Ovary (tissue), 9 donors: ENCODE data around the gene IFT81. TPM values are rescaled to one million over a fixed set of nuclear protein-coding genes. Genes with fewer than 3 reads are reported as not detected.
"Not testable (repeated sequence)": the region's sequence is repeated elsewhere in the genome, so short reads cannot be mapped to it uniquely, and the experiment has no call there.

ENCODE experiments used
- DNase-seq, 5 donors: peaks; one replicate each; pipeline ENCODE4 v3.0.0-alpha.2; 2019 to 2020
- H3K27ac ChIP-seq, 2 donors: fragments of 200-600 bp; one replicate each; pipeline versions ENCODE4 v1.5.1 to v1.8.0; 2019 to 2022
- H3K27me3 ChIP-seq: fragments of 200-600 bp; one replicate; pipeline ENCODE4 v1.8.0; 2022
- H3K36me3 ChIP-seq: fragments of 200-600 bp; sonication (generic); one replicate; pipeline ENCODE4 v1.5.1; 2019
- H3K4me1 ChIP-seq: one replicate; pipeline ENCODE4 v1.8.1; 2013; ENCODE audit warnings: mild to moderate bottlenecking, moderate library complexity; ENCODE audit not compliant: insufficient read depth
- H3K4me3 ChIP-seq: fragments of 200-600 bp; sonication (generic); one replicate; pipeline ENCODE4 v1.5.1; 2017
- H3K9me3 ChIP-seq, 2 donors: fragments of 200-600 bp in 1 of 2; sonication (generic) in 1 of 2; one replicate each; pipeline versions ENCODE4 v1.5.1 to v1.8.1; 2013 to 2019; ENCODE audit warnings: mild to moderate bottlenecking in 1 of 2, moderate library complexity in 1 of 2
- CTCF ChIP-seq, 3 donors: fragments of 450-650 bp in 2 of 3; fragments of 200-600 bp in 1 of 3; IDR thresholded peaks; one replicate each; pipeline versions ENCODE4 v1.5.1 to v1.8.0; 2016 to 2022; ENCODE audit warnings: antibody characterized with exemption in 3 of 3, mild to moderate bottlenecking in 1 of 3
- EP300 ChIP-seq: sonication (generic); formaldehyde crosslinking; IDR thresholded peaks from one replicate; pipeline ENCODE4 v1.6.1; 2017; ENCODE audit warnings: antibody characterized with exemption
- POLR2A ChIP-seq: fragments of 450-650 bp; IDR thresholded peaks from one replicate; pipeline ENCODE4 v1.6.1; 2017; ENCODE audit warnings: antibody characterized with exemption, mild to moderate bottlenecking, moderate library complexity
- WGBS, 3 donors: extraction: QIAGEN DNeasy Blood & Tissue Kit in 1 of 3; methylation state at CpG; one replicate each; pipeline versions ENCODE4 v1.1.5 to v1.1.7; 2013 to 2017; 5-methylcytosine and 5-hydroxymethylcytosine counted together
- intact Hi-C, 4 donors: fragments of 100-400 bp; cut with DNase I; formaldehyde crosslinking; loops; one replicate each; pipeline versions ENCODE4 v1.11.0 to v1.15.1; 2022 to 2023
- polyA plus RNA-seq, 2 donors: library from polyadenylated mRNA; stranded (reverse); fragments of 200-250 nt in 1 of 2; fragments of 350-450 nt in 1 of 2; fragmentation: Illumina TruSeq in 1 of 2; extraction: RNeasy Lipid Tissue Mini Kit (QIAGEN cat#74804) in 1 of 2; gene quantifications; one replicate each; pipeline ENCODE4 v1.2.3, GENCODE V29; 2013 to 2014
- total RNA-seq, 7 donors: library from RNA; depleted of rRNA in 2 of 7; stranded (reverse); fragments of >200 nt in 2 of 7; fragmentation: NEBNext Ultra II Directional in 3 of 7; extraction: Animal tissue kit (Norgen Biotek cat#: 25700) in 3 of 7; gene quantifications; one replicate each; pipeline versions ENCODE4 v1.1.0 to v1.2.4, GENCODE V29; 2016 to 2023
- donor health status: DM: no; HTN: no; CAD: no; lungs with moderate emphysema.
- donor health status: DM: no; HTN: no; CAD: no.
- donor health status: Bipolar disorder and iron deficiency.
- donor health status: DM: yes; HTN: yes; CAD: no.
- donor health status: DM: no; HTN: no; CAD: no.
- donor health status: DM: yes; HTN: yes; CAD: no.

The IFT81 gene
- total and polyA plus RNA-seq, 9 donors, result 10.4 to 22.3 (median 17.2) TPM

GRCh38 chr12:110079477-110080400 lies 44.4 kb upstream of the IFT81 start:
- no peak for TF ChIP-seq POLR2A
- no peak for TF ChIP-seq CTCF (IDR thresholded peaks at IDR 0.05)
- no peak for TF ChIP-seq EP300
- Histone ChIP-seq H3K4me1 (peaks cover 2% of the 10 kb centered on the region), H3K4me3 (no peak overlapping the region), H3K36me3 (no peaks in the 10 kb centered on the region), H3K27me3 (no peaks in the 10 kb centered on the region), H3K27ac (no peak overlapping the region), H3K9me3 (no peaks in the 10 kb centered on the region)
- no peak for DNase-seq
- 67 to 79% (median 68%) methylated on average over 24 of the region's 24 CpGs for WGBS, 3 donors
- intact Hi-C loops, result no loop called here

GRCh38 chr12:110080410-110080809 lies 43.7 kb upstream of the IFT81 start:
- no peaks in the 10 kb centered on the region for H3K27me3 ChIP-seq
- H3K27ac ChIP-seq, result no peak overlapping the region
- 89 to 92% (median 90%) methylated on average over 7 of the region's 7 CpGs for WGBS, 3 donors
- H3K36me3 ChIP-seq, result no peaks in the 10 kb centered on the region
- no peak for TF ChIP-seq POLR2A
- TF ChIP-seq EP300, result no peak
- TF ChIP-seq CTCF (IDR thresholded peaks at IDR 0.05), result no peak
- no peak overlapping the region for H3K4me3 ChIP-seq
- DNase-seq, result no peak
- intact Hi-C loops, result no loop called here
- H3K4me1 ChIP-seq, result peaks cover 2% of the 10 kb centered on the region
- H3K9me3 ChIP-seq, result no peaks in the 10 kb centered on the region

- no peak for TF ChIP-seq EP300
- TF ChIP-seq POLR2A, result no peak
- TF ChIP-seq CTCF (IDR thresholded peaks at IDR 0.05), result no peak
- intact Hi-C loops, result no loop called here
- no peak overlapping the region for H3K4me3 ChIP-seq
- no peak overlapping the region for H3K27ac ChIP-seq
- 69 to 83% (median 74%) methylated on average over 4 of the region's 4 CpGs for WGBS, 3 donors
- DNase-seq, result no peak
- no peaks in the 10 kb centered on the region for H3K36me3 ChIP-seq
- H3K4me1 ChIP-seq, result peaks cover 2% of the 10 kb centered on the region
- H3K27me3 ChIP-seq, result no peaks in the 10 kb centered on the region
- no peaks in the 10 kb centered on the region for H3K9me3 ChIP-seq
Observed at GRCh38 chr12:110084314-110085015, 39.7 kb upstream of the IFT81 start.

- intact Hi-C loops, H3K36me3 ChIP-seq, DNase-seq, H3K4me1 ChIP-seq, H3K27ac ChIP-seq, H3K27me3 ChIP-seq, H3K4me3 ChIP-seq, H3K9me3 ChIP-seq: not testable (repeated sequence)
- 82 to 86% (median 85%) methylated on average over 6 of the region's 6 CpGs for WGBS, 3 donors
Observed at GRCh38 chr12:110088216-110088615, 35.9 kb upstream of the IFT81 start.

GRCh38 chr12:110088936-110089335 lies 35.2 kb upstream of the IFT81 start:
- Histone ChIP-seq H3K36me3 (no peaks in the 10 kb centered on the region), H3K27me3 (no peaks in the 10 kb centered on the region), H3K4me1 (no peaks in the 10 kb centered on the region), H3K4me3 (no peak overlapping the region), H3K27ac (no peak overlapping the region), H3K9me3 (no peaks in the 10 kb centered on the region)
- DNase-seq, result no peak
- WGBS, 3 donors, result 78 to 86% (median 86%) methylated on average over 5 of the region's 5 CpGs
- TF ChIP-seq POLR2A, result no peak
- no peak for TF ChIP-seq EP300
- TF ChIP-seq CTCF (IDR thresholded peaks at IDR 0.05), result no peak
- intact Hi-C loops, result no loop called here
